Spleen (tissue), 11 donors: Measurements from ENCODE around the gene MIDN. TPM values are rescaled to one million over a fixed set of nuclear protein-coding genes. Genes with fewer than 3 reads are reported as not detected.
A peak's percentile ranks its signal among the peaks of the same experiment; 100 is the strongest.

Source experiments
- DNase-seq: peaks from one replicate; pipeline ENCODE4 v3.0.0-alpha.2; 2020
- H3K27ac ChIP-seq, 8 donors: fragments of 200-600 bp; sonication (generic) in 7 of 8; 1 replicate in 4 of 8; 2 replicates in 4 of 8; pipeline versions ENCODE4 v1.5.0 to v1.8.0; 2016 to 2021; ENCODE audit warnings: inconsistent platforms in 4 of 8, mild to moderate bottlenecking in 4 of 8, moderate library complexity in 1 of 8
- H3K27me3 ChIP-seq, 7 donors: fragments of 200-600 bp; sonication (generic) in 6 of 7; replicated peaks in 1 of 7; 1 replicate in 4 of 7; 2 replicates in 3 of 7; pipeline versions ENCODE4 v1.5.0 to v1.8.0; 2016 to 2021; ENCODE audit warnings: inconsistent platforms in 3 of 7, mild to moderate bottlenecking in 1 of 7
- H3K36me3 ChIP-seq, 6 donors: fragments of 200-600 bp; sonication (generic) in 5 of 6; 1 replicate in 4 of 6; 2 replicates in 2 of 6; pipeline versions ENCODE4 v1.5.0 to v1.8.0; 2016 to 2021; ENCODE audit warnings: inconsistent platforms in 2 of 6
- H3K4me1 ChIP-seq, 6 donors: fragments of 200-600 bp; sonication (generic) in 5 of 6; 1 replicate in 3 of 6; 2 replicates in 3 of 6; pipeline versions ENCODE4 v1.5.0 to v1.8.0; 2016 to 2021; ENCODE audit warnings: inconsistent platforms in 3 of 6
- H3K4me3 ChIP-seq, 8 donors: fragments of 200-600 bp; sonication (generic) in 7 of 8; 1 replicate in 4 of 8; 2 replicates in 4 of 8; pipeline versions ENCODE4 v1.5.0 to v1.8.0; 2016 to 2021; ENCODE audit warnings: inconsistent platforms in 4 of 8, mild to moderate bottlenecking in 4 of 8, moderate library complexity in 2 of 8
- H3K9me3 ChIP-seq, 8 donors: fragments of 200-600 bp; sonication (generic) in 7 of 8; 1 replicate in 4 of 8; 2 replicates in 4 of 8; pipeline versions ENCODE4 v1.5.0 to v1.8.0; 2016 to 2021; ENCODE audit warnings: inconsistent platforms in 4 of 8
- POLR2A ChIP-seq, 3 donors: fragments of 450-650 bp; IDR thresholded peaks; one replicate each; pipeline ENCODE4 v1.5.1; 2017; ENCODE audit warnings: antibody characterized with exemption in 3 of 3, mild to moderate bottlenecking in 1 of 3
- POLR2AphosphoS5 ChIP-seq, 3 donors: sonication (generic); formaldehyde crosslinking; IDR thresholded peaks; one replicate each; pipeline ENCODE4 v1.5.1; 2017; ENCODE audit warnings: antibody characterized with exemption in 3 of 3
- WGBS, 5 donors: extraction: QIAGEN DNeasy Blood & Tissue Kit in 3 of 5; methylation state at CpG; one replicate each; pipeline versions ENCODE4 v1.1.5 to v1.1.7; 2013 to 2018; 5-methylcytosine and 5-hydroxymethylcytosine counted together
- intact Hi-C: fragments of 100-400 bp; cut with DNase I; formaldehyde crosslinking; loops from one replicate; pipeline ENCODE4 v1.15.0; 2023; ENCODE audit warnings: low total_unique reads
- polyA plus RNA-seq, 3 donors: library from polyadenylated mRNA; stranded (reverse); fragments of 200-250 nt; gene quantifications; one replicate each; pipeline ENCODE4 v1.2.1, GENCODE V29; 2013
- total RNA-seq, 7 donors: library from RNA; depleted of rRNA in 3 of 7; stranded (reverse); fragments of >200 nt in 3 of 7; fragmentation: NEBNext Ultra II Directional in 4 of 7; extraction: Animal tissue kit (Norgen Biotek cat#: 25700) in 4 of 7; gene quantifications; one replicate each; pipeline versions ENCODE4 v1.1.0 to v1.2.1, GENCODE V29; 2016 to 2021
- TF ChIP-seq, protein P1 (sequence below), 11 experiments: fragments of 200-600 bp in 7 of 11; fragments of 450-650 bp in 4 of 11; sonication (generic) in 4 of 11; IDR thresholded peaks in 8 of 11; conservative IDR thresholded peaks in 3 of 11; 1 replicate in 7 of 11; 2 replicates in 4 of 11; pipeline versions ENCODE4 v1.4.0 to v1.8.0; 2016 to 2021; ENCODE audit warnings: antibody characterized with exemption in 11 of 11, inconsistent platforms in 4 of 11, mild to moderate bottlenecking in 1 of 11
- donor health status: healthy with polysubstance abuse.
- donor health status: DM: no; HTN: no; CAD: no; lungs with moderate emphysema.
- donor health status: DM: no; HTN: no; CAD: no.
- donor health status: Bipolar disorder and iron deficiency.
- donor health status: healthy.
- donor health status: DM: no; HTN: no; CAD: no.
- donor health status: DM: yes; HTN: yes; CAD: no.

Gene MIDN
- total and polyA plus RNA-seq, 10 donors: 16.5 to 223 (median 86.7) TPM

DNA sequence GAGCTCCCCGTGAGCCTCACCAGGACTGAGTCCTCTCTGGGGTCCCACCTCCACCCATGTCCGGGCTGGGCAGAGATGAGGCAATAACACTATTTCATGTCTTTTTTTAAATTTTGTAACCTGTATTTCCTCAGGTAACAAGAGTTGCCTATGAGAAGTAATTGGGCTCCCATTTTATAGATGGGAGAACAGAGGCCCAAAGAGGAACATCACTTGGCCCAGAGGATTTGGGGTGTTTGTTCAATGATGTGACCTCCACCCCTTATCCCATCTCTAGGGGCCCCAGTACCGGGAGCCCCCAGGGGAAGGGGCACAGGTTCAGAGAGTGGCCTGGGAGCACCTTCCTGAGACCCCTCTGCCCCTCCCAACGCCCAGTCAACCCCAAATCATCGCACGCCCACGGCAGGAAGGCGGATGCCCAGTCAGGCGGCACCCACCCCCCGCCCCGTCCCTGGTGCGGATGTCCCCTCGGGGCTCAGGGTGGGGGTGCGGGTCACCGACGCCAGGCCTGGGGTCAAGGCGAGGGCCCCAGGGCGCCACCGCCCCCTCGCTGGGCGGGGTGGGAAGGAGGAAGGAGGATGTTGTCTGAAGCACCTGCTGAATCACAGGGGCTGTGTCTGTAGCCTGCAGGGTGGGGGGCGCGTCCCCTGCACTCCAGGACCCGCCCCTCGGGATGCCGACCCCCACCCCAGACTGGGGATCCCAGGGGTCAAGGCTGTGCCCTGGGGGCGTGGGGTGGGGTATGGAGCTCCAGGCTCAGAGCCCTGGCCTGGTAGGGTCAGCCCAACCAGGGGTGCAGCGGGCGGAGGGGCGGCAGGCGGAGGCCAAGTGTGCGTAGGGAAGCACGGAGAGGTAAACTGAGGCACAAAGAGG lies 11.7 kb downstream of the MIDN start:
- H3K4me1 ChIP-seq: peaks cover 79 to 100% (median 98%) of the 10 kb centered on the region in 6 donors

GRCh38 chr19:1260749-1261537 lies 12.6 kb downstream of the MIDN start:
- Histone ChIP-seq H3K36me3 (peaks cover under 1 to 31% (median 22%) of the 10 kb centered on the region in 6 donors), H3K4me3 (peak overlapping the region; percentile 63 to 80 (median 66)), H3K9me3 (no peaks in the 10 kb centered on the region), H3K4me1 (peaks cover 79 to 100% (median 98%) of the 10 kb centered on the region in 6 donors), H3K27me3 (no peaks in the 10 kb centered on the region), H3K27ac (peak overlapping the region; percentile 93 to 100 (median 99))
- peak; percentile 98 for DNase-seq
- TF ChIP-seq POLR2A (IDR thresholded peaks at IDR 0.05) (peak; percentile 39 to 65 (median 50)), POLR2AphosphoS5 (IDR thresholded peaks at IDR 0.05) (peak; percentile 88 to 92 (median 90))
- TF ChIP-seq, protein P1, sequence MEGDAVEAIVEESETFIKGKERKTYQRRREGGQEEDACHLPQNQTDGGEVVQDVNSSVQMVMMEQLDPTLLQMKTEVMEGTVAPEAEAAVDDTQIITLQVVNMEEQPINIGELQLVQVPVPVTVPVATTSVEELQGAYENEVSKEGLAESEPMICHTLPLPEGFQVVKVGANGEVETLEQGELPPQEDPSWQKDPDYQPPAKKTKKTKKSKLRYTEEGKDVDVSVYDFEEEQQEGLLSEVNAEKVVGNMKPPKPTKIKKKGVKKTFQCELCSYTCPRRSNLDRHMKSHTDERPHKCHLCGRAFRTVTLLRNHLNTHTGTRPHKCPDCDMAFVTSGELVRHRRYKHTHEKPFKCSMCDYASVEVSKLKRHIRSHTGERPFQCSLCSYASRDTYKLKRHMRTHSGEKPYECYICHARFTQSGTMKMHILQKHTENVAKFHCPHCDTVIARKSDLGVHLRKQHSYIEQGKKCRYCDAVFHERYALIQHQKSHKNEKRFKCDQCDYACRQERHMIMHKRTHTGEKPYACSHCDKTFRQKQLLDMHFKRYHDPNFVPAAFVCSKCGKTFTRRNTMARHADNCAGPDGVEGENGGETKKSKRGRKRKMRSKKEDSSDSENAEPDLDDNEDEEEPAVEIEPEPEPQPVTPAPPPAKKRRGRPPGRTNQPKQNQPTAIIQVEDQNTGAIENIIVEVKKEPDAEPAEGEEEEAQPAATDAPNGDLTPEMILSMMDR (IDR thresholded peaks at IDR 0.05 in 8 of 11, conservative IDR thresholded peaks at IDR 0.05 in 3 of 11): peak in 1 of 11 experiments; percentile 5
- WGBS, 5 donors: 0 to 1% (median 1%) methylated on average over 56 to 83 of the region's 83 CpGs
- intact Hi-C loops: no loop called here

More for the DNA sequence above, 11.7 kb downstream of the MIDN start:
- Histone ChIP-seq H3K27me3 (no peaks in the 10 kb centered on the region), H3K27ac (peak overlapping the region; percentile 93 to 100 (median 99)), H3K9me3 (no peaks in the 10 kb centered on the region), H3K4me3 (peak overlapping the region; percentile 32 to 80 (median 65)), H3K36me3 (peaks cover 8 to 39% (median 31%) of the 10 kb centered on the region in 6 donors)
- peak; percentile 95 for DNase-seq
- TF ChIP-seq POLR2A (IDR thresholded peaks at IDR 0.05): no peak
- TF ChIP-seq, protein P1 (IDR thresholded peaks at IDR 0.05 in 8 of 11, conservative IDR thresholded peaks at IDR 0.05 in 3 of 11): peak in 3 of 11 experiments; percentile 9 to 24 (median 9)
- peak; percentile 62 to 93 (median 66) for TF ChIP-seq POLR2AphosphoS5 (IDR thresholded peaks at IDR 0.05)
- intact Hi-C loops: no loop called here
- WGBS, 5 donors: 4% methylated on average over 18 to 33 of the region's 33 CpGs

DNA sequence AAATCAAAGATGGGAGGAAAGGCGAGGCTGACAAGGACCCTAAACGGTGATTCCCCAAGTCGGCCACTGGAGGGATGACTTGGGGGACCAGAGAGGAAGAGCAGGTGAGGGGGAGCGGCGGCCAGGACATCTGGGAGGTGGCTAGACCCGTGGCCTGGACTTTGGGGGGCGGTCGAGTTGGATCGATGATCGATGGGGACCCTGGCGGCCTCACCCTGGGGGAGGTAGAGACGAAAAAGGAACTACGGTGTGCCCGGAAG lies 13.1 kb downstream of the MIDN start:
- H3K27me3 ChIP-seq: no peaks in the 10 kb centered on the region
- intact Hi-C loops: no loop called here
- H3K9me3 ChIP-seq: no peaks in the 10 kb centered on the region
- peak overlapping the region; percentile 63 to 80 (median 66) for H3K4me3 ChIP-seq
- no peak for TF ChIP-seq POLR2A (IDR thresholded peaks at IDR 0.05)
- TF ChIP-seq, protein P1 (IDR thresholded peaks at IDR 0.05 in 8 of 11, conservative IDR thresholded peaks at IDR 0.05 in 3 of 11): peak in 6 of 11 experiments; percentile 4 to 23 (median 18)
- 2 to 10% (median 5%) methylated on average over 14 of the region's 14 CpGs for WGBS, 5 donors
- peak overlapping the region; percentile 93 to 100 (median 99) for H3K27ac ChIP-seq
- peaks cover 0 to 25% (median 17%) of the 10 kb centered on the region in 6 donors for H3K36me3 ChIP-seq
- no peak for DNase-seq
- H3K4me1 ChIP-seq: peaks cover 81 to 100% (median 98%) of the 10 kb centered on the region in 6 donors
